ENCODE data around the gene PNPLA7. TPM values are rescaled to one million over a fixed set of nuclear protein-coding genes. Genes with fewer than 3 reads are reported as not detected.

PNPLA7 gene
- total and polyA plus RNA-seq, 2 of the 13 experiments (the other 11 are each of a cell fraction or from before 2014, with no cell fraction given): 0.42 to 1.5 TPM

DNA sequence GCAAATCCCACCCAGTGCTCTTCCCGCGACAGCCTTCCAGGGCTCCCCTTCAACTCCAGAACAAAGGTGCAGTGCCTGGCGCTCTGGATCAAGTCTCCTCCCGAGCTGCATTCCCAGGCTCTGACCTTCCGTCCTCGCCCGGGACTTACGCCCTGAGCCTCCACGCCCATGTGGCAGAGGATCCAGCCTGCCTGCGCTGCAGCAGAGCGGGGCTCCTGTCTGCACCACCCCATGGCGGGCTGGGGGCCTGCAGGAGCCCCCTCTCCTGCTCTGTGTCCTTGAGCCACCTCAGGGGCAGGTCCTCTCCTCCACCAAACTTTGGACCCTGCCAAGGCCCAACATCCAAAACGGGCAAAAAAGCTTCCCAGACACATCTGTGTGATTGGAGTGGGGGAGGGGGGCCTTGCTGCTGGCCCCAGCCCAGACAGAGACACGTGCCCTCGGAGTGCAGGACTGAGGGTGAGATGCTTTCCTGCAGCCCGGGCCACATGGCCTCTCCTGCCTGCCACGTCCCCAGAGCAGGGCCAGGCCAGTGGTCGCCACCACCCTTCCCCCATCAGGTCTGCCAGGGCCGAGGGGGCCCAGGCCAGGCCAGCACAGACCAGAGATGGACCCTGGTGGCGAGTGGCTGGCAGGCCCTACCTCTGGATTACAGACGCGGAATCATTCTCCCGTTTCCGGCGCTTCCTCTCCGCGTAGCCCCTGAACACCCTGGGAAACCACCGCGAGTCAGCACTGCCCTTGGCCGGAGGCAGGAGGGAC, 95.4 kb downstream of the PNPLA7 start:
- intact Hi-C loops (cut with micrococcal nuclease; ENCODE audit: unreplicated experiment) (no loop called here), in situ Hi-C loops (cut with HindIII; ENCODE audit: extremely low pct_ligation_motif_present, low pct_unique_long_range_greater_than_20kb) (no loop called here)
- H2AFZ ChIP-seq (ENCODE audit: low read length): no peak overlapping the region
- H3K4me2 ChIP-seq (ENCODE audit: low read depth, low read length): peak overlapping the region; percentile 96
- ATAC-seq (peak; percentile 80), DNase-seq (ENCODE audit: low spot score) (peak; percentile 84), FAIRE-seq (peak; percentile 62)
- ChIA-PET POLR2A (interaction anchor here (0.6 to 1.3 kb wide), 8 partner anchors 8 to 212 kb away, joined by 3 to 9 read pairs (median 4); partner anchors contain the start of genes ENTPD8 and TOR4A), CTCF (ENCODE audit: low intra/inter-chr PET ratio, low total read pairs) (no interaction called here)
- H3K4me3 ChIP-seq (replicated peaks in 1 of 3; ENCODE audit: insufficient read depth in 1 of 3, low read depth in 2 of 3, low read length in 3 of 3): peak overlapping the region in 2 of 3 experiments; percentile 32 to 95; a peak in 4 of 6 replicates
- no TSS peak for BruUV-seq (replicated peaks)
- H3K9ac ChIP-seq (ENCODE audit: insufficient read depth, low read depth, low read length): peak overlapping the region; percentile 70
- no peaks in the 10 kb centered on the region for H3K27me3 ChIP-seq (ENCODE audit: control insufficient read depth in 1 of 2, insufficient read depth in 2 of 2, low read length in 2 of 2)
- no peaks in the 10 kb centered on the region for H3K9me3 ChIP-seq (ENCODE audit: low read length)
- peaks cover 14% of the 10 kb centered on the region; the same call in 1 of the 2 replicates for H4K20me1 ChIP-seq (ENCODE audit: insufficient read depth, low read length)
- peak overlapping the region; percentile 99 for H3K27ac ChIP-seq (ENCODE audit: extremely low read length, insufficient read depth, low read length)
- H3K36me3 ChIP-seq (replicated peaks in 1 of 2; ENCODE audit: control insufficient read depth in 1 of 2, insufficient read depth in 2 of 2, low read length in 2 of 2): peaks cover 12 to 40% of the 10 kb centered on the region in 2 experiments
- peaks cover 69% of the 10 kb centered on the region for H3K4me1 ChIP-seq (ENCODE audit: insufficient read depth, low read length)
- WGBS (ENCODE audit: low lambda C conversion rate): 55% methylated on average over 15 of the region's 30 CpGs
- peaks cover 31% of the 10 kb centered on the region for H3K79me2 ChIP-seq (ENCODE audit: insufficient read depth, low read length)
- TF ChIP-seq, protein P1, sequence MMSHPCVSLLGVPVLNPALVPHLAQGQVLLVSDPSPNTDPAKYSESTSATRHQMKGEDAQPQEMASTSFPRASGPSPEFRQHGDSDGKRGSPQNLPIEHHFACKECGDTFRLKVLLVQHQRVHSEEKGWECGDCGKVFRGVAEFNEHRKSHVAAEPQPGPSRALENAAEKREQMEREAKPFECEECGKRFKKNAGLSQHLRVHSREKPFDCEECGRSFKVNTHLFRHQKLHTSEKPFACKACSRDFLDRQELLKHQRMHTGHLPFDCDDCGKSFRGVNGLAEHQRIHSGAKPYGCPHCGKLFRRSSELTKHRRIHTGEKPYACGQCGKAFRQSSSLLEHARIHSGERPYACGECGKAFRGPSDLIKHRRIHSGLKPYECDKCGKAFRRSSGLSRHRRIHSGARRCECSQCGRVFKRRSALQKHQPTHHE (CRISPR knock-in tag; IDR thresholded peaks at IDR 0.05; ENCODE audit: borderline replicate concordance): no peak; the same call in 1 of the 2 replicates
- TF ChIP-seq PAF1 (CRISPR knock-in tag; IDR thresholded peaks at IDR 0.05): peak; percentile 63; the same call in 1 of the 2 replicates
- TF ChIP-seq, protein P2, sequence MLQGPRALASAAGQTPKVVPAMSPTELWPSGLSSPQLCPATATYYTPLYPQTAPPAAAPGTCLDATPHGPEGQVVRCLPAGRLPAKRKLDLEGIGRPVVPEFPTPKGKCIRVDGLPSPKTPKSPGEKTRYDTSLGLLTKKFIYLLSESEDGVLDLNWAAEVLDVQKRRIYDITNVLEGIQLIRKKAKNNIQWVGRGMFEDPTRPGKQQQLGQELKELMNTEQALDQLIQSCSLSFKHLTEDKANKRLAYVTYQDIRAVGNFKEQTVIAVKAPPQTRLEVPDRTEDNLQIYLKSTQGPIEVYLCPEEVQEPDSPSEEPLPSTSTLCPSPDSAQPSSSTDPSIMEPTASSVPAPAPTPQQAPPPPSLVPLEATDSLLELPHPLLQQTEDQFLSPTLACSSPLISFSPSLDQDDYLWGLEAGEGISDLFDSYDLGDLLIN (CRISPR knock-in tag; IDR thresholded peaks at IDR 0.05; ENCODE audit: borderline replicate concordance): no peak
- TF ChIP-seq, protein P3, sequence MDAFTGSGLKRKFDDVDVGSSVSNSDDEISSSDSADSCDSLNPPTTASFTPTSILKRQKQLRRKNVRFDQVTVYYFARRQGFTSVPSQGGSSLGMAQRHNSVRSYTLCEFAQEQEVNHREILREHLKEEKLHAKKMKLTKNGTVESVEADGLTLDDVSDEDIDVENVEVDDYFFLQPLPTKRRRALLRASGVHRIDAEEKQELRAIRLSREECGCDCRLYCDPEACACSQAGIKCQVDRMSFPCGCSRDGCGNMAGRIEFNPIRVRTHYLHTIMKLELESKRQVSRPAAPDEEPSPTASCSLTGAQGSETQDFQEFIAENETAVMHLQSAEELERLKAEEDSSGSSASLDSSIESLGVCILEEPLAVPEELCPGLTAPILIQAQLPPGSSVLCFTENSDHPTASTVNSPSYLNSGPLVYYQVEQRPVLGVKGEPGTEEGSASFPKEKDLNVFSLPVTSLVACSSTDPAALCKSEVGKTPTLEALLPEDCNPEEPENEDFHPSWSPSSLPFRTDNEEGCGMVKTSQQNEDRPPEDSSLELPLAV (CRISPR knock-in tag; conservative IDR thresholded peaks at IDR 0.05; ENCODE audit: low read depth): no peak
- TF ChIP-seq TP53 (CRISPR knock-in tag; conservative IDR thresholded peaks at IDR 0.05): no peak
- no peak for TF ChIP-seq KDM5A (IDR thresholded peaks at IDR 0.05; ENCODE audit: borderline replicate concordance, low read length)
- TF ChIP-seq, protein P4, sequence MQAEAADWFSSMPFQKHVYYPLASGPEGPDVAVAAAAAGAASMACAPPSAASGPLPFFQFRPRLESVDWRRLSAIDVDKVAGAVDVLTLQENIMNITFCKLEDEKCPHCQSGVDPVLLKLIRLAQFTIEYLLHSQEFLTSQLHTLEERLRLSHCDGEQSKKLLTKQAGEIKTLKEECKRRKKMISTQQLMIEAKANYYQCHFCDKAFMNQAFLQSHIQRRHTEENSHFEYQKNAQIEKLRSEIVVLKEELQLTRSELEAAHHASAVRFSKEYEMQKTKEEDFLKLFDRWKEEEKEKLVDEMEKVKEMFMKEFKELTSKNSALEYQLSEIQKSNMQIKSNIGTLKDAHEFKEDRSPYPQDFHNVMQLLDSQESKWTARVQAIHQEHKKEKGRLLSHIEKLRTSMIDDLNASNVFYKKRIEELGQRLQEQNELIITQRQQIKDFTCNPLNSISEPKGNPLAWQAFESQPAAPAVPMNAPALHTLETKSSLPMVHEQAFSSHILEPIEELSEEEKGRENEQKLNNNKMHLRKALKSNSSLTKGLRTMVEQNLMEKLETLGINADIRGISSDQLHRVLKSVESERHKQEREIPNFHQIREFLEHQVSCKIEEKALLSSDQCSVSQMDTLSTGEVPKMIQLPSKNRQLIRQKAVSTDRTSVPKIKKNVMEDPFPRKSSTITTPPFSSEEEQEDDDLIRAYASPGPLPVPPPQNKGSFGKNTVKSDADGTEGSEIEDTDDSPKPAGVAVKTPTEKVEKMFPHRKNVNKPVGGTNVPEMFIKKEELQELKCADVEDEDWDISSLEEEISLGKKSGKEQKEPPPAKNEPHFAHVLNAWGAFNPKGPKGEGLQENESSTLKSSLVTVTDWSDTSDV (CRISPR knock-in tag; IDR thresholded peaks at IDR 0.05): peak; percentile 72; the same call in 1 of the 2 replicates
- TF ChIP-seq SMARCE1 (IDR thresholded peaks at IDR 0.05; ENCODE audit: borderline replicate concordance): no peak
- TF ChIP-seq, protein P5, sequence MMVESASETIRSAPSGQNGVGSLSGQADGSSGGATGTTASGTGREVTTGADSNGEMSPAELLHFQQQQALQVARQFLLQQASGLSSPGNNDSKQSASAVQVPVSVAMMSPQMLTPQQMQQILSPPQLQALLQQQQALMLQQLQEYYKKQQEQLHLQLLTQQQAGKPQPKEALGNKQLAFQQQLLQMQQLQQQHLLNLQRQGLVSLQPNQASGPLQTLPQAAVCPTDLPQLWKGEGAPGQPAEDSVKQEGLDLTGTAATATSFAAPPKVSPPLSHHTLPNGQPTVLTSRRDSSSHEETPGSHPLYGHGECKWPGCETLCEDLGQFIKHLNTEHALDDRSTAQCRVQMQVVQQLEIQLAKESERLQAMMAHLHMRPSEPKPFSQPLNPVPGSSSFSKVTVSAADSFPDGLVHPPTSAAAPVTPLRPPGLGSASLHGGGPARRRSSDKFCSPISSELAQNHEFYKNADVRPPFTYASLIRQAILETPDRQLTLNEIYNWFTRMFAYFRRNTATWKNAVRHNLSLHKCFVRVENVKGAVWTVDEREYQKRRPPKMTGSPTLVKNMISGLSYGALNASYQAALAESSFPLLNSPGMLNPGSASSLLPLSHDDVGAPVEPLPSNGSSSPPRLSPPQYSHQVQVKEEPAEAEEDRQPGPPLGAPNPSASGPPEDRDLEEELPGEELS (CRISPR knock-in tag; IDR thresholded peaks at IDR 0.05): peak; percentile 65; the same call in 1 of the 2 replicates
- TF ChIP-seq HNRNPL (IDR thresholded peaks at IDR 0.05; ENCODE audit: low read depth, low read length): peak; percentile 85
- TF ChIP-seq NR2C2 (CRISPR knock-in tag; IDR thresholded peaks at IDR 0.05; ENCODE audit: borderline replicate concordance): peak; percentile 65; the same call in 1 of the 2 replicates
- peak; percentile 3 for TF ChIP-seq SRSF1 (optimal IDR thresholded peaks at IDR 0.05; ENCODE audit: low read depth, low read length)
- TF ChIP-seq PHF21A (CRISPR knock-in tag; IDR thresholded peaks at IDR 0.05): peak; percentile 92

Data from HepG2 (cell line).